Posterior vena cava (tissue), 2 donors: Measurements from ENCODE around the gene ULK1. TPM values are rescaled to one million over a fixed set of nuclear protein-coding genes. Genes with fewer than 3 reads are reported as not detected.
"Not testable (repeated sequence)": the region's sequence is repeated elsewhere in the genome, so short reads cannot be mapped to it uniquely, and the experiment has no call there.

Experiments
- DNase-seq: peaks from one replicate; pipeline ENCODE4 v3.0.0-alpha.2; 2020; ENCODE audit warnings: low spot score
- intact Hi-C, 2 donors: fragments of 100-400 bp; cut with DNase I; formaldehyde crosslinking; loops; one replicate each; pipeline versions ENCODE4 v1.14.1 to v1.14.2; 2022 to 2023
- total RNA-seq, 2 donors: library from RNA; stranded (reverse); fragmentation: NEBNext Ultra II Directional; extraction: Animal tissue kit (Norgen Biotek cat#: 25700); gene quantifications; one replicate each; pipeline ENCODE4 v1.2.1, GENCODE V29; 2021
- donor health status: DM: yes; HTN: yes; CAD: no.
- donor health status: DM: yes; HTN: yes; CAD: no.

Gene ULK1
- total RNA-seq, 2 donors from 2014 or later = 23.0 to 23.8 TPM

DNA sequence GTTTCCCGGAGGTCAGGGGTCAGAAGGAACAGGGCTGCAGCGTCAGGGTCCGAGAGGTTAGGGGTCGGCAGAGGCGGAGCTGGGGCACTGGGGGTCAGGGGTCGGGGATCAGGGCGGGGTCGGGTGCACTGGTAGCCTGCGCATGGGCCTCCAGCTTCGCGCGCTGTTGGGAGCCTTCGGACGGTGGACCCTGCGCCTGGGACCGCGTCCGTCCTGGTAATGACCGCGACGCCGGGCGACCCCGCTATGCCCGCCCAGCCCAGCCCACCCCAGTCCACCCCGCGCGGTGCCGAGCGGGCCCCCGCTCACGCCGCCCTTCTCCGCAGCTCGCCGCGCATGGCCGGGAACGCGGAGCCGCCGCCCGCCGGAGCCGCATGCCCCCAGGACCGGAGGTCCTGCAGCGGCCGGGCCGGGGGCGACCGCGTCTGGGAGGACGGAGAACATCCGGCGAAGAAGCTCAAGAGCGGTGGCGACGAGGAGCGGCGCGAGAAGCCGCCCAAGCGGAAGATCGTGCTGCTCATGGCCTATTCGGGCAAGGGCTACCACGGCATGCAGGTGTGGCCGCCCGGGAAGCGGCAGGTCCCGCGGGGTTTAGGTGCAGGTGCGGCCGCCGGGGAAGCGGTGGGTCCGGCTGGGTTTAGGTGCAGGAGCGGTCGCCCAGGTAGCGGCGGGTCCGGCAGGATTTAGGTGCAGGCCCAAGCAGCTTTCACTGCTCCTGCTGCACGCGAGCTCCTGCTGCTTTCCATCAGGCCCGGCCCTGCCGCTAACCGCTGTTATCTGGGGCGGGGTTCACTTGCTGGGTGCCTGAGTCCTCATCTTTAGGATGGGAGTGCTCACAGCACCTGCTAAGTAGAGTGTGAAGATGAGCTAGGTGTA, 35.4 kb downstream of the ULK1 start:
- peak; percentile 84 for DNase-seq
- intact Hi-C loops = no loop called here

DNA sequence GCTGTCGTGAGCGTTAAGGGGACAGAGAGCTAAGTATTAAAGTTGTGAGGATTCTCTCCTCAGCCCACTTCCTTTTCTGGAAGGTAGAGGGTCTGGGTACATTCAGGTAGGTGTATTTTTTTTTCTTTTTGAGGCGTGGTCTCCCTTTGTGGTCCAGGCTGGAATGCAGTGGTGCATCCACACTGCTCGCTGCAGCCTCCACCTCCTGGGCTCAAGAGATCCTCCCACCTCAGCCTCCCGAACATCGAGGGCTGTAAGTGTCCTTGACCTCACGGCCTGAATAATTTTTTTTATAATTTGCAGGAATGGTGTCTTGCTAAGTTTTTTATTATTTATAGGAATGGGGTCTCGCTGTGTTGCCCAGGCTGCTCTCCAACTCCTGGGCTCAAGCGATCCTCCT, 36.1 kb downstream of the ULK1 start:
- intact Hi-C loops = no loop called here
- DNase-seq = no peak

DNA sequence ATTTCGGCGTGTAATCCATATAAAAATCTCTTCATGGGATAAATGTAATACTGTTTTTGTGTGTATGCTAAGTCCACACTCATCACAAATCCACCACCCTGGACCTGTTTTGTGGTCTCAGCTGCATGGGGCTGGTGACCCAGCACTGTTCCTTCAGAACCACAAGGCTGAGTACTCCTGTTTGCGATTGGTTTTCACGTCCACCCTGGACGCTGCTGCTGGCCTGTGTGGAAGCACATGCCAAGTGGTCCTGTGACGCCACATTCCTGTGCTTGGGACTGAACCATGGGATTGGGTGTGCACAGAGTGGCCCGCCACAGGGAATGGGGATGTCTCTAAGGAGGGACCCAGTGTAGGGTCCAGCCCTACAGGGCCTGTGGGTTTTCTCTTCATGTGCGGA, 39.0 kb downstream of the ULK1 start:
- intact Hi-C loops = no loop called here
- no peak for DNase-seq

DNA sequence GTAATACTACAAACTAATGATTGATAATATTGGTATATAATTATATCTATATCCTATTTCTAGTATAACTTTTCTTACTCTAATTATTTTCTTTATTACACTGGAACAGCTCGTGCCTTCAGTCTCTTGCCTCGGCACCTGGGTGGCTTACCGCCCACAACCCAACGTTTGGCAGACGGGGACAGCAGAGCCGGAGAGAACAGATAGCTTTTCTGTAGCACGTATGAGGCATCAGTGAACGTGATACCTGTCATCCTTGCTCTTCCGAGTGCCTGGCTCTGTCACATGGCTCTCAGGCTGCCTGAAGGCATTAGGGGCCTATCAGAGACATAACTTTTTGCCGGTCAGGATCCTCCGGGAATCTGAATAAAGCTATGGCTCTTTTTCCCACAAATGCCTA, 40.1 kb downstream of the ULK1 start:
- intact Hi-C loops = no loop called here
- DNase-seq = no peak

DNA sequence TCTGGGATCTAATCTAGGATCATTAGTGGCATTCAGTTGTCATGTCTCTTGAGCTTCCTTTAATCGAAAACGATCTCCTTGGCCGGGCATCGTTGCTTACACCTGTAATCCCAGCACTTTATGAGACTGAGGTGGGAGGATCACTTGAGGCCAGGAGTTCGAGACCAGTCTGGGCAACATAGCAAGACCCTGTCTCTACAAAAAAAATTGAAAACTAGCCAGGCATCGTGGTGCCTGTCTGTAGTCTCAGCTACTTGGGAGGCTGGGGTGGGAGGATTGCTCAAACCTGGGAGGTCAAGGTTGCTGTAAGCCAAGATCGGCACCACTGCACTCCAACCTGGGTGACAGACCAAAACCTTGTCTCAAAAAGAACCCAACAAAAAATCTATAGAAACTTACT, 43.7 kb downstream of the ULK1 start:
- intact Hi-C loops = no loop called here
- DNase-seq = peak; percentile 32

DNA sequence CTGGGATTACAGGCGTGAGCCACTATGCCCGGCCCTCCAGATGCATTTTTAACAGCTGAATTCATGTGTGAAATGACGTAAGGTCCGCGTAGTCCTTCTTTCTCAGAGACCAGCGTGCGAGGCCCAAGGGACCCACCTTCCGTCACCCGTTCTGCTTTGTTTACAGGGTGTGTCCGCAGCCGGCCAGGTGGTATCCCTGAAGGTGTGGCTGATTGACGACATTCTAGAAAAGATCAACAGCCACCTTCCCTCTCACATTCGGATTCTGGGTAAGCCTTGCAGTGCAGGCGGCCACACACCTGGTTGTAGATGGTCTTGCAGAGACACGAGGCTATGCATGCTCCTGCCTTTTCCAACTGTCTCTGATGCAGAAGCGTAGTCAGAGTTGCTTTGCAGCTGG, 44.6 kb downstream of the ULK1 start:
- DNase-seq = peak; percentile 67
- intact Hi-C loops = no loop called here

DNA sequence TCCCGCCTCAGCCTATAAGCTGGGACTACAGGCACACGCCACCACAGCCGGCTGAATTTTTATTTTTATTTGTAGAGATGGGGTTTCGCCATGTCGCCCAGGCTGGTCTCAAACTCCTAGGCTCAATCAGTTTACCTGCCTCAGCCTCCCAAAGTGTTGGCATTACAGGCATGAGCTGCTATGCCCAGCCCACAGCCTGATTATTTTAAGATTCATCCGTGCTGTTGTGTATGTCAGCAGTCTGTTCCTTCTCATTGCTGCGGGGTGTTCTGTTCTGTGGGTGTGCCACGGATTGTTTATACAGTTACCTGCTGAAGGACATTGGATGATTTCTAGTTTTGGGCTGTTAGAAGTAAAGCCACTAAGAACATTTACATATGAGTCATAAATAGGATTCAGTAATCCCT, 45.7 kb downstream of the ULK1 start:
- DNase-seq = peak; percentile 9
- intact Hi-C loops = no loop called here

DNA sequence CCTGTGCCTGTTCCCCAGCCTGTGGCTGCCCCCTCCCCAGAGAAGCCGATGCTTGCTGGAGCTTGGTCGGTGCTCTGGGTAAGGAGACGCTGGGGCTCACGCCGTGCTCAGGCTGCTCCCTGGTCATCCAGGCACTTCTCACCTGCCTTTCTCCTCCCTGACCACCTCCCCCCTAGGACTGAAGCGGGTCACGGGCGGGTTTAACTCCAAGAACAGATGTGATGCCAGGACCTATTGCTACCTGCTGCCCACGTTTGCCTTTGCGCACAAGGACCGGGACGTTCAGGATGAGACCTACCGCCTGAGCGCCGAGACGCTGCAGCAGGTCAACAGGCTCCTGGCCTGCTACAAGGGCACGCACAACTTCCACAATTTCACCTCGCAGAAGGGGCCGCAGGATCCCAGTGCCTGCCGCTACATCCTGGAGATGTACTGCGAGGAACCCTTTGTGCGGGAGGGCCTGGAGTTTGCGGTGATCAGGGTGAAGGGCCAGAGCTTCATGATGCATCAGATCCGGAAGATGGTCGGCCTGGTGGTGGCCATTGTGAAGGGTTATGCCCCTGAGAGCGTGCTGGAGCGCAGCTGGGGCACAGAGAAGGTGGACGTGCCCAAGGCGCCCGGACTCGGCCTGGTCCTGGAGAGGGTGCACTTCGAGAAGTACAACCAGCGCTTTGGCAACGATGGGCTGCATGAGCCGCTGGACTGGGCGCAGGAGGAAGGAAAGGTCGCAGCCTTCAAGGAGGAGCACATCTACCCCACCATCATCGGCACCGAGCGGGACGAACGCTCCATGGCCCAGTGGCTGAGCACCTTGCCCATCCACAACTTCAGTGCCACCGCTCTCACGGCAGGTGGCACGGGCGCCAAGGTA, 46.9 kb downstream of the ULK1 start:
- peak; percentile 78 for DNase-seq
- intact Hi-C loops = no loop called here

DNA sequence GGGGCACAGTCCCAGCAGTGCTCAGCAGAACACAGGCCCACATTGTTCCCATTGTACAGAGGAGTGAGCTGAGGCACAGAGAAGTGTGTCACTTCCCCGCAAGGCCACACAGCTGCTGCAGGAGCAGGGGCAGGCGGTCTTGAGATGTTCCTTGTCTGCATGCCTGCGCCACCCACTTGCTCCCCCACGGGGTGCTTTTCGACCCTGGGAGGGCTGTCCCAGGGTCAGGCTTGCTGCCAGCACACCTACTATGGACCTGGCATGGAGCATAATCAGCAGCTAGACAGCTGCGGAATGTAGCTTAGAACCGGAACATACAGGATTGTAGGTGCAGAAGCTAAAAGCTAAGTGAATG, 47.5 kb downstream of the ULK1 start:
- peak; percentile 74 for DNase-seq
- intact Hi-C loops = no loop called here

DNA sequence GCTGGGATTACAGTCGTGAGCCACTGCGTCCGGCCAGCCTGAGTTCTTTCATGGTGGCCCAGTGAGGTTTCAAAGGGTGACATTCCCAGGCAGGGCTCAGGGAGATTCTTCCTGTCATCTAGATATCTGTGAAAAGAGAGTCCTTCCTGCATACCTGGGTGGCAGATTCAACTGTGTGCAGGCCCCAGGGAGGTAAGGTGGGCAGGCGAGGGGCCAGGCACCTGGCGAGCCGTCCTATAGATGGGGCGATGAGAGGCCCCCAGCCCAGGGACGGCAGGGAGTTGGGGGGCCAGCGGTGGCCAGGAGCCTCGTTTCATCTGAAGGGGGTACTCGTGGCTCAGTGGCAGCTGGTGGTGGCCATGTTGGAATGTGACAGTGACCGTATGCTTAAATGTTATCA, 48.2 kb downstream of the ULK1 start:
- intact Hi-C loops = no loop called here
- DNase-seq = peak; percentile 56

DNA sequence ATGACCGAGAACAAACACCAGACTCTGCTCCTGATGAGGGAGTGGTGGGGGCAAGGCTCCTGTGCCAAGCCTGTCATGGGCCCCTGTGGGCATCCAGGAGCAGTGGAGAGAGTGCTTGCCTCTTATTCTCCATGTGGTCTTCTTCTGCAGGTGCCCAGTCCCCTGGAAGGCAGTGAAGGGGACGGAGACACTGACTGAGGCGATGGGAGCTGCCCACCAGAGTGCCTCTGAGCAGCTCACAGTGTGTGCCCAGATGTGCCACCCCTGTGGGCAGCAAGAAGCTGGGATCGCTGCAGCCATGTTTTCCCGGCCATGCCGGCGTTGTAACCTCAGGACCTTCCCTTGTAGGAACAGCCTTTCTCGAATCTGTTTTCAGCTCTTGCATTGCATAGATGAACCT, 49.0 kb downstream of the ULK1 start:
- intact Hi-C loops = no loop called here
- peak; percentile 59 for DNase-seq

DNA sequence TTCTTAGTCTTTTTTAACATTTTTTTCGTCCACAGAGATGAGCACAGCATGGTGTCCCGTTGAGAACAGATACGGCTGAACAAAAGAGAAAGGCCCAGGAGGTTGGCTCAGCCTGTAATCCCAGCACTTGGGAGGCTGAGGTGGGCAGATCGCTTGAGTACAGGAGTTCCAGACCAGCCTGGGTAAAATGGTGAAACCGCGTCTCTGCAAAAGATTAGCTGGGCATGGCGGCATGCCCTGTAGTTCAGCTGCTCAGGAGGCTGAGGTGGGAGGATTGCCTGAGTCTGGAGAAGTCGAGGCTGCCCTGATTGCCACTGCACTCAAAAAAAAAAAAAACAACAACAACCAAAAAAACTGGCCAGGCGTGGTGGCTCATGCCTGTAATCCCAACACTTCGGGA, 49.5 kb downstream of the ULK1 start:
- DNase-seq = peak; percentile 34
- intact Hi-C loops = no loop called here

DNA sequence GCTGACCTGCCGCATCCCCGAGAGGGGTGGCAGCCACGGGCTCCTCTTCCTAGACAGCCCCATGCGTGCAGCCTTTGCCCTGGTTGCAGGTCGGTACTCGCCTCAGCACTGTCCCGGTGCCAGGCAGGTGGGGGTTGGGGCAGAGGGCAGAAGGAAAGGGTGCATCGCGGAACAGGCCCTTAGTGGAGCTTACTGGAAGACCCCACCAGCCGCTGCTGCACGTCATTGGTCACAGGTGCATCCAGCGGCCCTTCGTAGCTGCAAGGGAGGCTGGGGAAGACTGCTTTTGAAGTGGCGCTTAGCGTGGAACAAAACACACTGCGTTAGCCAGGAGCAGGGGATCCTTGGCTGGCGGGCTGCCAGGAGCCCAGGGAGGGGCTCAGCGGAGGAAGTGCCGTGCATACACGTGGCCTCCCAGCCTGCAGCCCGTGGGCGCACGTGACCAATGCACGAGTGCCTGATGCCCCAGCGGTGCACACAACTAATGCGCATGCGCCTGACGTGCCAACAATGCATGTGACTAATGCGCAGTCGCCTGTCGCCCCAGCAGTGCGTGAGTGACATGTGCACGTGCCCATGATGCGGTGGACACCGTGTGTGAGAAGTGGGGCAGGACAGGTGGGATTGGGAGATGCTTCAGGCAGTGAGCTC, 50.3 kb downstream of the ULK1 start:
- DNase-seq = peak; percentile 78
- intact Hi-C loops = no loop called here

DNA sequence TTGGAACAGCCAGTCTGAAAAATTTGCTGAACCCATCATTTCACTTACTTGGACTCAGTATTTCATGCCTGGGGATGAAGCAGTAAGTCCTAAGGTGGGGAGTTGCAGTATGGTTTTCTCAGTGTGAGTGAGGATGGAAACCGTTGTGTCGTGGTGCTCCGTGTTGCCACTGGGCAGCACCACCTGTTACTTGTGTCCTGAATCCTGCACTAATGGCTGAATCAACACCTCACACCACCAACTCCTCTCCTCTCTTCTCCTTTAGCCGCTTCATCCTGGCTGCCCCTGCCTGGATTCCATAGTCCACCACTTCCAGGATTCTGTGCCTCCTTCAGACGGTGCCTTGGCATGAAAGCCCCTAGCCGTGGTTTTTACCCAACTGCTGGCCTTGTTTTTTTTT, 52.3 kb downstream of the ULK1 start:
- DNase-seq = peak; percentile 54
- intact Hi-C loops = no loop called here

DNA sequence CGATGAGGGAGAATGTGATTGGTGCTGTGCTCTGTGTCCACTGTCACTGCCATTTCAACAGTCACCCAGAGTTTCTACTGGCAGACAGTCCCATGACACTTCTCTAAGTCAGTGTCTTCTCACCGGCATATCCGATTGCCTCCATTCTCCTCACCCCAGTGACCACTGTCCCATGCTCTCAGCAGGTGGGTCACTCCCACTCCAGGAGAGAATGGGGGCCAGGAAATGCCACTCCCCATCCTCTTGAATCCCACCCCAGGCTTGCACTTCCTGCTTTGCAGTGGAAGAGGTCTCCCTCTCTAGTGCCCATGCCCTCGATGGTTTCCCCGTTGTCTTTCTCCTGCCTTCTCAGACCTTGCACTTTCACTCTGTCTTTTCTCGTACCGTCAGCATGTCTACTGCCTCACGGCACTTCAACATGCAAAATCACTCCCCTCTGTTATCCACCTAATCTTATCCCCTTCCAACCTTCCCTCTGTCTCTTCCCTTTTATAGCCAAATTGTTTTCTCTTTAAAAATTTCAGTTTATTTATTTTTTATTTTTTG, 53.1 kb downstream of the ULK1 start:
- DNase-seq = peak; percentile 23
- intact Hi-C loops = no loop called here

DNA sequence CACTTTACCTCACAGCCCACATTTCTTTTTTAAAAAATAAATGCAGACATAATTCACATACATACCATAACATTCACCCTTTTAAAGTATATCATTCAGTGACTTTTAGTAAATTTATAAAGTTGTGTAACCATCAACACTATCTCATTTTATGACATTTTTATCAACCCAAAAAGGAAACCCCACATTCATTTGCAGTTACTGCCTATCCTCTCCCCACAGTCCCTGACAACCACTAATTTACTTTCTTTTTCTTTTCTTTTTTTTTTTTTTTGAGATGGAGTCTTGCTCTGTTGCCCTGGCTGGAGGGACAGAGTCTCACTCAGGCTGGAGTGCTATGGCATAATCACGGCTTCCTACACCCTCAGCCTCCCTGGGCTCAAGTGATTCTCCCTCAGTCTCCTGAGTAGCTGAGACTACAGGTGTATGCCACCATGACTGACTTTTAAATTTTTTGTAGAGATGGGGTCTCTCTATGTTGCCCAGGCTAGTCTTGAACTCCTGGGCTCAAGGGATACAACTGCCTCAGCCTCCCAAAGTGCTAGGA, 53.8 kb downstream of the ULK1 start:
- intact Hi-C loops = no loop called here
- peak; percentile 7 for DNase-seq

DNA sequence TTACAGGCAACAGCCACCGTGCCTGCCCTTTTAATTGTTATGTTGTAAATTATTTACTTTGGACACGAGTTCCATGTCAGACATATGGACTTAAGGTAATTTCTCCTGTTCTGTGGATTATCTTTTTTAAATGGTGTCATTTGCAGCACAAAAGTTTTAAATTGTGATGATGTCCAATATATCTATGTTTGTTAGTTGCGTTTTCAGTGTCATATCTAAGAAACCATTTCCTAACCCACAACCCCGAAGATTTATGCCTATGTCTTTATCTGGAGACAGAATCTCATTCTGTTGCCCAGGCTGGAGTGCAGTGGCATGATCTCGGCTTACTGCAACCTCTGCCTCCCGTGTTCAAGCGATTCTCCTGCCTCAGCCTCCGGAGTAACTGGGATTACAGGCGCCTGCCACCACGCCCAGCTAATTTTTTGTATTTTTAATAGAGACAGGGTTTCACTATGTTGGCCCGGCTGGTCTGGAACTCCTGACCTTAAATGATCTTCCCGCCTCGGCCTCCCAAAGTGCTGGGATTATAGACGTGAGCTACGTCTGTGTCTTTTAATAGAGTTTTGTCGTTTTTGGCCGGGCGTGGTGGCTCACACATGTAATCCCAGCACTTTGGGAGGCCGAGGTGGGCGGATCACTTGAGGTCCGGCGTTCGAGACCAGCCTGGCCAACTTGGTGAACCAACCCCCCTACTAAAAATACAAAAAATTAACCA, 54.5 kb downstream of the ULK1 start:
- DNase-seq = peak; percentile 83
- intact Hi-C loops = not testable (repeated sequence)

DNA sequence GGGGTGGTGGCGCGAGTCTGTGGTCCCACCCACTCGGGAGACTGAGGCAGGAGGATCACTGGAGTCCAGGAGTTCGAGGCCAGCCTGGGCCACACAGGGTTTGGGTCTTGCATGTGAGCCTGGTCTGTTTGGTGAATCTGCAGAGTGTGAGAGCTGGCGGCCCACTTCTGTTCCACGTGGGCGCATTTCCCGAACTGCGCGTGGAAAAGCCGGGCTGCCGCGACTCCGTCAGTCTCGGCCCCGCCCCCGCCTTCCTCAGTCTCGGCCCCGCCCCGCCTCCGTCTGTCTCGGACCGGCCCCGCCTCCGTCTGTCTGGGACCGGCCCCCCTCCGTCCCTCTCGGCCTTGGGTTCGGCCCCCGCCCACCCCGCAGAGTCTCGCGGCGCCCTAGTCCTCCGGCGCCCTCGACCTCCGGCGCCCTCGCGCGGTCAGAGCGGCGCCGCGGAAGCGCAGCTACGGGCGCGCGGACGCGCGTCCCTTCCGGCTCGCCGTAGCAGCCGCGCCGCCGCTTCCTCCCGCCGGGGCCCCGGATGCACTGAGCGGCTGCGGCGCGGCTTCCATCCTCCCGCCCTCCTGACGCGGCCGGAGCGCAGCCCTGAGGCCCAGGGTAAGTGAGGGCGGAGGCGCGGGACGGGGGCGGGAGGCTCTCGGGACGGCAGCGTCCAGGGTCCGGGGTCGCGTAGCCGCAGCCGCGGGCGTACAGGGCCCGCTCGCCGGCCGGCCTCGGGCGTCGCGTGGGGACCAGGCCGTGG, 55.2 kb downstream of the ULK1 start, which contains the start of gene EP400:
TSS of gene EP400 (plus strand) at position 512 of the 751 bp plus-strand sequence. CDS start 10,678 bp downstream, outside the sequence.
- peak; percentile 99 for DNase-seq
- intact Hi-C loops = no loop called here
